Stimulated activated CD8-positive, alpha-beta memory T cell treated with anti-CD3 and anti-CD28 coated beads, Interleukin-15, amount 100 ng/mL, for 1 hour (primary cell): ENCODE measurements around the gene GNG13.
"Not testable (repeated sequence)": the region's sequence is repeated elsewhere in the genome, so short reads cannot be mapped to it uniquely, and the experiment has no call there.

Experiments used
- DNase-seq: peaks from one replicate; pipeline ENCODE4 v3.0.0-alpha.2; 2020; ENCODE audit warnings: low read depth

Gene GNG13

DNA sequence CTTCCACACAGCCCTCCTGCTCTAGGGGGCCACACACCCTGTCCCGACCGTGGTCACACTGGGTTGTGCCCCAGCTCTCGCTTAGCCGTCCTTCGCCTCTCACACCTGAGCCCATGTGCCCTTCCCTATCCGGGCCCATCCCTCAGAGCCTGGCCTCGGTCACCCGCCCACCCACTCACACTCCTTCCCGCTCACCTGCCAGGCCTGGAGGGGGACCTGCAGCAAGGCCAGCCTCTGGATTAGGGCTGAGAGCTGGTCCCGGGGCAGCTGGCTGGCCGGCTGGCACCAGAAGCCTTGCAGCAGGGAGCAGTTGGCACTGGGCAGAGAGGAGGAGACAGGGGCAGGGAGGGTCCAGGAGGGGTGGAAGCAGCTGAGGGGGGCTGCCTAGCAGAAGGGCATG lies 22.1 kb downstream of the GNG13 start:
- no peak for DNase-seq

DNA sequence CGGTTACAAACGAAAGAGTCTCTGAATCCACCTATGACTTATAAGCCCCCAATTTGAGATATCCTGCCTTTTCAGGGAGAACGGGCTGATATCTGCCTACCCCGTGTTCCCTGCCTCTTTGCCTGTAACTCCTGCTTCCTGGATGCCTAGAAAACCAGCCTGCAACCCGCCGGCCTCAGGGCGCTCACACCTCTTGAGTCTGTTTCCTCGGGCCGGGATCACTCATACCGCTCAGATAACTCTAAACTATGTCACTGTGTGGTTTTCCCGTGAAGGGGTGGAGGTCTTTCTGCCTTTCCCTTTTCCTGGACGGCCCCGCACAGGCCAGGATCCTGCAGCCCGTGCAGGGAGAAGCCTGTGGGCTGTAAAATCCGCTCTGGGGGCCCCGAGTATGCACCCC lies 22.7 kb downstream of the GNG13 start:
- no peak for DNase-seq

DNA sequence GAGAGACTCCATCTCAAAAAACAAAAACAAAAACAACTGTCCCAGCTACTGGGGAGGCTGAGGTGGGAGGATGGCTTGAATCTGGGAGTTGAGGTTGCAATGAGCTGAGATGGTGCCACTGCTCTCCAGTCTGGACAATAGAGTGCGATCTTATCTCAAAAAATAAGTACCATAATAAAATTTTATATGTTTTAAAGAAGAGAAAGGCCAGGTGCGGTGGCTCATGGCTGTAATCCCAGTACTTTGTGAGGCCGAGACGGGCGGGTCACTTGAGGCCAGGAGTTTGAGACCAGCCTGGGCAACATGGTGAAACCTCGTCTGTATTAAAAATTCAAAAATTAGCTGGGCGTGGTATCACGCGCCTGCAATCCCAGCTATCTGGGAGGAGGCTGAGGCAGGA lies 23.7 kb downstream of the GNG13 start:
- DNase-seq = no peak

DNA sequence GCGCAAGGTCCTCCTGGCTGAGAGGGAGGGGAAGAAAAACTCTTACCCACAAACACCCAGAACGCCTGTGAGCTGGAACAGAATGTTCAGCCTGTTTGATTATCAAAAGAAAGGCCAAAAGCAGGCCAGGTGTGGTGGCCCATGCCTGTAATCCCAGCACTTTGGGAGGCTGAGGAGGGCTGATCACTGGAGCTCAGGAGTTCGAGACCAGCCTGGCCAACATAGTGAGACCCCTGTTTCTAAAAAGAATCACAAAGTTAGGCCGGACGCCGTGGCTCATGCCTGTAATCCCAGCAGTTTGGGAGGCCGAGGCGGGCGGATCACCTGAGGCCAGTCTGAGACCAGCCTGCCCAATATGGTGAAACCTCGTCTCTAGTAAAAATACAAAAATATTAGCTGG lies 24.2 kb downstream of the GNG13 start:
- not testable (repeated sequence) for DNase-seq

DNA sequence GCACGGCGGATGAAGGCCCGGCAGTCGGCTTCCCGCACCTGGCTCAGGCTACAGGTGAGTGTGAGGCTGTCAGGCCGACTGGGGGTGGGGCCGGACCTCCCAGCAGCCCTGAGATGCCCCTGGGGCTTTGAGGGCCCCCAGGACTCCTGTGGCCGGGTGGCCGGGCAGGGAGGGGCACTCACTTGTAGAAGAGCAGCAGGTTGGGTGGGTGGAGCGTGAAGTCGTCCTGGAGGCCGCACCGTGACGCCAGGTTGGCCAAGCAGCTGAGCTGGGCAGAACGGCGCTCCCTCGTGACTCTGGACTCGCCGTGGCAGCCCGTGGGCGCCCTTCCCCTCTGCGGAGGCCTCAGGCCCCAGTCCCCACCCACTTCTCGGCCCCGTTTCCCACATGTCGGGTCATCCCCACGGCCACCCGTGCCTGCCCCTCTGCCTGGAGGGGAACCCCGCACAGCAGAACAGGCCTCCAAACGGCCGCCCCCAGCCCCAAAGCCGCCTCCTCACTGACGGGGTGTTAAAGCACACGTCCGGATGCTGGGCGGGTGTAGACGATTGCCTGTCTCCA lies 25.2 kb downstream of the GNG13 start:
- no peak for DNase-seq

DNA sequence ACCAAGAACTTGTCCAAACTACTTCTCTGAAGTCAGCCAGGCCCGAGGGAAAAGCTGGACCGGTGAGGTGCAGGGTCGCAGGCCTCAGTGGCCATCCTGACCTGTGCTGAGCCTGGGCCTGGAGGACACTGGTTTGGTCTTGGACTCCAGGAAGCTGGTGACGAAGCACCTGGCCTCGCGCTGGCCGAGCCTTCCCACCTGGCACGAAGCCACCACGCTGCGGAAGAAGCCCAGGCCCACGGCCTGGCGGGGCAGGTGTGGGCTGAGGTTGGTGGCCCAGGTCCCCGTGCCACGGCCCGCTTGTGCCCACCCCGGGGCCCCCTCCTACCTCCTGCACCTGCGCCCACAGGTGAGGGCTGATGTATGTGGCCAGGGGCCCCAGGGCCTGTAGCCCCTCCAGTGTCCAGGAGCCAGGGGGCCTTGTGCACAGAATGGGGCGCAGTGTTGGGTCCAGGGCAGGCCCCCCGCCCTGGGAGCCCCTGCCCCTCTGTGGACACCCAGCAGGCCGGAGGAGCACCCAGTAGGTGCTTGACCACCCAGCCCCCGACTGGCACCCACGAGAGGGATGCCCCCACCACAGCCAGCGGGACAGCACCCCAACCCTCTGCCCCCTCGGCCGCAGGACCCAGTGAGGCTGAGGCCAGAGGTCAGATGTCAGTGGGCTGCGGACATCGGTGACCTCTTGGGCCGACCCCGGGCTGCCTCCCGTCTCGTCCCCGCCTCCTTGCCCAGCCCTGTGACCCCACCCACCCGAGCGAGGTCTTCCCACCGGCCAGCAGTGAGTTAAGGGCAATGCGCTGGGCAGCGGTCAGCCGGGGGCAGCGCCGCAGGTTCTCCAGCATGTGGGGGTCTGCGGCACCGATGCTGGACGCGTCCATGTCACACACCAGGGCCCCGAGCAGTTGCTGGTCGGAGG lies 26.2 kb downstream of the GNG13 start:
- DNase-seq = no peak

DNA sequence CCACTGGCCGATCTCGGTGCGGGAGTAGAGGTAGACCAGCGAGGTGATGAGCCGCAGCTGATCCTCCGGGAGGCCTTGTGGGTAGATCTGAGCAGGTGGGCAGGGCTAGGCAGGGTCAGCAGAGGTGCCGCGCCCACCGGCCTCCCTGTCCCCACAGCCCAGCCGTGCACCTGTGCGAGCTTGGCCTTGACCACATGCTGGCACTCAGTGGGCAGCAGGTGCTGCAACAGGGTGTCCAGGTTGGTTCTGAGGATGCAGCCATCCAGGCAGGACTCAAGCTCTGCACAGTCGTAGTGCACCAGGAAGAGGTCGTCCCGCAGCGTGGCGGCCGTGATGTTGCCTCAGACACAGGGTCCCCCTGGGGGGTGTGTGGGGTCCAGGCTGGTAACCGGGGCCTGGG lies 27.6 kb downstream of the GNG13 start:
- DNase-seq = no peak

DNA sequence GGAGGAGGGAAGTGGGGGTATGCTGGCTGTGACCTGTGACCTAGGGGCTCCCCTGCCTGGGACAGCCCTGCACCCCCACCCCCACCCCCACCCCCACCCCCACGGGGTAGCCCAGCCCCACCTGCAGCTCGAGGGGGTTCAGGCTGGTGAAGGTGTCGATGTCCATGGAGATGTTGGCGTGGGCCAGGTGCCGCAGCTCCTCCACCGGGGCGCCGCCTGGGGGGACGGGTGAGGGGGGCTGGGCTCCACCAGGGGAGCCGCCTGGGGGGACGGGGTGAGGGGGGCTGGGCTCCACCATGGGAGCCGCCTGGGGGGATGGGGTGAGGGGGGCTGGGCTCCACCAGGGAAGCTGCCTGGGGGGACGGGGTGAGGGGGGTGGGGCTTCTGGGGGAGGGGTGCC lies 30.1 kb downstream of the GNG13 start:
- no peak for DNase-seq

DNA sequence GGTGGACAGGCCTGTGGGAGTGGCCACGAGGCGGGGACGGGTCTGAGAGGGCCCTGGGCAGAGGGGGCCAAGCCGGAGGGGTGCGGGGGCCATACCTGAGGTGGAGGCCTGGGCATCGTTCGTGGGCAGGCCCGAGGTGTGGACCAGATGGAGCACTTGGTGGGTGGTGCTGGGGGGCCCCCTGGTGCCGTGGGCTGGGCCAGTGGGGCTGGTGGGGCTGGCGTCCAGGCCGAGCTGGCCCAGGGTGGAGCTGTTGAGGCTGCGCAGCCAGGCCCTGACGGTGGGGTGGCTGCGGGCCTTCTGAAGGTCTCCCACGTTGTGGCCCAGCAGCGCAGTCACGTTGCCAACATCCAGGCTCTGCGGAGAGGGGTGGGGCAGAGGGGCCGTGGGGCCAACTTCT lies 30.6 kb downstream of the GNG13 start:
- DNase-seq = no peak

DNA sequence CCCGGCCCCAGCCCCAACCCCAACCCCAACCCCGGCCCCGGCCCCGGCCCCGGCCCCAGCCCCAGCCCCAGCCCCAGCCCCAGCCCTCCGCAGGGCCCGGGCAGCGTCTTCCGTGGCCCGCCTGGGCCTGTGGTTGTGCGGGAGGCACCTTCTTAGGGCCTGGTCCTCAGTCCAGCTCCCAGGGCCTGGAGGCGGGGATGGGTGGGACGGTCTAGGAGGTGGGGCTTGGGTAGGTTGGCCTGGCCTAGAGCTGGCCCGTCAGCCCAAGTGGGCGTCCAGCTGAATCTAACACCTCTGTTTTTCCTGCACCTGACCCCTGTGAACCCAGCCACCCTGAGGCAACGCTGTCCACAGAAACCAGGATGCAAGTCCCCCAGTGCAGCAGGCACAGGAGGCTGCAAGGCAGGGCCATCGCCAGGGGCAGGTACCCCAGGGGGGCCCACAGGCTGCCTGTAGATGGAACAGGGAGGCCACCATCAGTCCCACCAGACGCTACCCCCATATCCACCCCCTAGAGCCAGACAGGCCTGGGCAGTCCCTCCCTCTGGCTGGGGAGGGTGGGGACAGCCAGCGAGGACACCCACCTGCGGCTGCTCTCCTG lies 31.2 kb downstream of the GNG13 start:
- DNase-seq = no peak

DNA sequence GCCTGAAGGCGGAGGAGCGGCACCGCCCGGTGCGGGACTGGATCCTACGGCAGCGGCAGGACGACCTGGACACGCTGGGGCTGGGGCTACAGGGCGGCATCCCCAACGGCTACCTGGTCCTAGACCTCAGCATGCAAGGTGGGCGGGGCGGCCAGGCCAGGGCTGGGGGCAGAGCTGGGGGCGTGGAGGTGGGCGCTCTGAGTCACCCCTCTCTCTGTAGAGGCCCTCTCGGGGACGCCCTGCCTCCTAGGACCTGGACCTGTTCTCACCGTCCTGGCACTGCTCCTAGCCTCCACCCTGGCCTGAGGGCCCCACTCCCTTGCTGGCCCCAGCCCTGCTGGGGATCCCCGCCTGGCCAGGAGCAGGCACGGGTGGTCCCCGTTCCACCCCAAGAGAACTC lies 32.1 kb downstream of the GNG13 start:
- DNase-seq = no peak

DNA sequence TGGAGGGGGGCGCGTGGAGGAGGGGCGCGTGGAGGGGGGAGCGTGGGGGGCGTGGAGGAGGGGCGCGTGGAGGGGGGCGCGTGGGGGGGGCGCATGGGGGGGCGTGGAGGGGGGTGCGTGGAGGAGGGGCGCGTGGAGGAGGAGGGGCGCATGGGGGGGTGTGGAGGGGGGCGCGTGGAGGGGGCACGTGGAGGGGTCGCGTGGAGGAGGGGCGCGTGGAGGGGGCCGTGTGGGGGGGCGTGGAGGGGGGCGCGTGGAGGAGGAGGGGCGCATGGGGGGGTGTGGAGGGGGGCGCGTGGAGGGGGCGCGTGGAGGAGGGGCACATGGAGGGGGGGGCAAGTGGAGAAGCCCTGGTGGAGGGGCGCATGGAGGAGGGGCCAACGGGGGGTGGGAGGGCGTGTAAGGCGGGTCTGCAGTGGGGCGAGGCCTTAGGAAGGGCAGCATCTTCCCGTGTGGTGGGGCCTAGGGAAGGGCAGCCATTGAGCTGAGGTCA lies 32.7 kb downstream of the GNG13 start:
- DNase-seq = no peak

DNA sequence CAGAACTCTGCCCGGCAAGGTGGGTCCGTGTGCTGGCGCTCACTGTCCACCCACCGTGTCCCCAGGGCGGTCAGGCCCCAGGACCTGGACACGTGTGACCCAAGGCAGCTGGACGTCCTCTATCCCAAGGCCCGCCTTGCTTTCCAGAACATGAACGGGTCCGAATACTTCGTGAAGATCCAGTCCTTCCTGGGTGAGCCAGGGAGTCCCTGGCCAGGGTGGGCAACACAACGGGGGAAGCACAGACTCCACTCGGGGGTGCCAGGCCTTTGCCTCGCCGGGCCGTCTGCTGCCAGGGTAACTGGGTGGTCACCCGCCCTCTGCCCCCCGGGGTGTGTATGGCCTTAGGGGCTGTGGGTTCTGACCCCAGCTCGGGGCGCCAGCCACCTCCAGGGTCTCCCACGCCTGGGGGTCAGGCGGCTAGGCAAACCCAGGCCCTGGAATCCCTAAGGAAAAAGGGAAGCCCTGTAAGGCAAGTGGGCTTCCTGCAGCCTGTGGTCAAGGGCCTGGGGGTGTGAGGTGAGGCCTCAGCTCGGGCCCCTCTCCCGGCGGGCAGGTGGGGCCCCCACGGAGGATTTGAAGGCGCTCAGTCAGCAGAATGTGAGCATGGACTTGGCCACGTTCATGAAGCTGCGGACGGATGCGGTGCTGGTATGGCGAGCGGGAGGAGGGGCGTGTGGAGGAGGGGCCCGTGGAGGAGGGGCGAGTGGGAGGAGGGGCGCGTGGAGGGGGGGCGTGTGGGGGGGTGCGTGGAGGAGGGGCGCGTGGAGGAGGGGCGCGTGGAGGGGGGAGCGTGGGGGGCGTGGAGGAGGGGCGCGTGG lies 33.5 kb downstream of the GNG13 start:
- DNase-seq = no peak

DNA sequence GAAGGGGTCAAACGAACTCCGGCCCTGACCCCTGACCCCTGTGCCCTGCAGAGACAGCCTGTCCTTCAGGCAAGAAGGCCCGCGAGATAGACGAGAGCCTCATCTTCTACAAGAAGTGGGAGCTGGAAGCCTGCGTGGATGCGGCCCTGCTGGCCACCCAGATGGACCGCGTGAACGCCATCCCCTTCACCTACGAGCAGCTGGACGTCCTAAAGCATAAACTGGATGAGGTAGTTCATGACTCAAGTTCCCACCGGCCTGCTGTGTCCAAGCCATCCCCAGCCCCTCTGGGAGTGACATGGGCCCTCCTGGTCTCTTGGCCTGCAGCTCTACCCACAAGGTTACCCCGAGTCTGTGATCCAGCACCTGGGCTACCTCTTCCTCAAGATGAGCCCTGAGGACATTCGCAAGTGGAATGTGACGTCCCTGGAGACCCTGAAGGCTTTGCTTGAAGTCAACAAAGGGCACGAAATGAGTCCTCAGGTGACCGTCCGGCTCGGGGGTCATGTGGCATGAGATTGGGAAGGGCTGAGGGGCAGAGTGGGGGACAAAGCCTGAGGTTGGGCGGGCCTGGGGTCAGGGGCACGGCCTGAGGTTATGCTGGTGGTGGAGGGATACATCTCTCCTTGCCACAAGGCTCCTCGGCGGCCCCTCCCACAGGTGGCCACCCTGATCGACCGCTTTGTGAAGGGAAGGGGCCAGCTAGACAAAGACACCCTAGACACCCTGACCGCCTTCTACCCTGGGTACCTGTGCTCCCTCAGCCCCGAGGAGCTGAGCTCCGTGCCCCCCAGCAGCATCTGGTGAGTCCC lies 34.3 kb downstream of the GNG13 start:
- DNase-seq = no peak

DNA sequence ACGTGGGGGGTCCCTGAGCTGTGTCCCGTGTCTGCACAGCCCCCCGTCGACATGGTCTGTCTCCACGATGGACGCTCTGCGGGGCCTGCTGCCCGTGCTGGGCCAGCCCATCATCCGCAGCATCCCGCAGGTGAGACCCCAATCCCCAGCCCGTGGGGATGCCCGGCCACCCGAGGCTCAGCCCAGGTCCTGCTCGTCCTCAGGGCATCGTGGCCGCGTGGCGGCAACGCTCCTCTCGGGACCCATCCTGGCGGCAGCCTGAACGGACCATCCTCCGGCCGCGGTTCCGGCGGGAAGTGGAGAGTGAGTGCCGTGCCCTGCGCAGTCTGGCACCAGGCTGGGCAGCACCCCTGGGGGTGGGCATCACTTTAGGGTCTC lies 35.1 kb downstream of the GNG13 start:
- DNase-seq = no peak

DNA sequence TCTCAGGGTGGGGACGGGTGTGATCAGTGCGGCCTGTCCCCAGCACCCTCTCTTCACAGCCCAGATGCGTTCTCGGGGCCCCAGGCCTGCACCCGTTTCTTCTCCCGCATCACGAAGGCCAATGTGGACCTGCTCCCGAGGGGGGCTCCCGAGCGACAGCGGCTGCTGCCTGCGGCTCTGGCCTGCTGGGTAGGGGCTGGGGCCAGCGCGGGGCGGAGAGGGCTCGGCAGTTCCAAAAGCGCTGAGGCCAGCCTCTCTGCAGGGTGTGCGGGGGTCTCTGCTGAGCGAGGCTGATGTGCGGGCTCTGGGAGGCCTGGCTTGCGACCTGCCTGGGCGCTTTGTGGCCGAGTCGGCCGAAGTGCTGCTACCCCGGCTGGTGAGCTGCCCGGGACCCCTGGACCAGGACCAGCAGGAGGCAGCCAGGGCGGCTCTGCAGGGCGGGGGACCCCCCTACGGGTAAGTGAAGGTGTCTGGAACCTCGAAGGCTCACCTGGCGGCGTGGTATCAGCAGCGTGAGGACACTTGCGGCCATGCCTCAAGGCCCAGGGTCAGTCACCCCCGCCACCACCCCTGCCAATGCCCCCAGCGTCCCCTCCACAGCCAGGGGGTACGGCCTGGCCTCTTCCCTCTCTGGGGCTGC lies 35.6 kb downstream of the GNG13 start:
- DNase-seq = no peak

DNA sequence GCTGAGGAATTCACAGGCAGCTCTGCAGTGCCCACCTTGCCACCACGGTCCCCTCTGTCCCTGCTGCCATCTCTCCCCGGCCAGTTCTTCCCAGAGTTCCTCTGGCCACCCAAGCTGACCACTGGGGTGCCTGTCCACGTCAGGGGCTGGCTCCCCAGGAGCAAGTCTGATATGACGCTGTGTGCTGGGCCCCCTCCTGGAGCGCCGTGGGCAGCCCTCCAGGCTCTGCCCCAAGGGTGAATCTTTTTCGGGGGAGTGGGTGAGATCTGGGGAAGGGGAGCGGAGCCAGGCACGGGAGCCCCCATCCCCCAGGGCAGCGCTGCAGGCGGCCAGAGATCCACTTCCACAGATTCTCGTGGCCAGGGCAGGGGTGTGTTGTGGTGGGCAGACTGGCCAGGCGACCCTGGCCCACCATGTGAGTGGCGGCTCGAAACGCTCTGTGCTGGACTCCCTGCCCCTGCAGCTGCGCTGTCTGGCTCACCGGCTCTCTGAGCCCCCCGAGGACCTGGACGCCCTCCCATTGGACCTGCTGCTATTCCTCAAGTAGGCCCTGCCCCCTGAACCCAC lies 36.3 kb downstream of the GNG13 start:
- no peak for DNase-seq

DNA sequence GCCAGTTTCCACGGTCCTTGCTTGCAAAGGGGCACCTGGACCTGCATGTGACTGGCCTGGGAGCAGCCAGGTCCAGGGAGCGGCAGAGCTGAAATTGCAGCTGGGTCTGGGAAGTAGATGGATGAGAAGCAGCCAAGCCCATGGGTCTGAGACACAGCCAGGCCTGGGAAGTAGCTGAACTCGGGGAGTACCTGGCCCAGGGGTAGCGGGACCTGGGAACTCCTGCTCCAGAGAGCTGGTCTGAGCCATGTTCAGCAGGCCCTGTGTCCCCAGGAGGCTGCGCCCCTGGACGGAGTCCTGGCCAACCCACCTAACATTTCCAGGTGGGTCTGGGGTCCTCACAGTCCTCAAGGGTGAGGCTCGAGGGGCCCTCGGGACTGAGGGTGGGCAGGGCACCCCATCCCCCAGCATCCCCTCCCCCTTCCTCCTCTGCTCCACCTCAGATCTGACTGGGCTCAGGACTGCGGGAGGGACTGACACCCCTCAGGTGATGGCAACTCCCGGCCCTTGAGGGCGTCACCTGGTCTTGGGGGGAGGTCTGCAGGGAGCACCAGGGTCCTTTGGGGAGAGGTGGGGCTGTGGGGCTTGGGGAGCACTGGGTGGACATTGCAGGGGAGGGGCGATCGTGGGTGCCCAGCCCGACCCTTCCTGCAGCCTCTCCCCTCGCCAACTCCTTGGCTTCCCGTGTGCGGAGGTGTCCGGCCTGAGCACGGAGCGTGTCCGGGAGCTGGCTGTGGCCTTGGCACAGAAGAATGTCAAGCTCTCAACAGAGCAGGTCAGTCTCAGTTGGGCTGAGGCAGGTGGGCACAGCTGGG lies 37.0 kb downstream of the GNG13 start:
- no peak for DNase-seq

DNA sequence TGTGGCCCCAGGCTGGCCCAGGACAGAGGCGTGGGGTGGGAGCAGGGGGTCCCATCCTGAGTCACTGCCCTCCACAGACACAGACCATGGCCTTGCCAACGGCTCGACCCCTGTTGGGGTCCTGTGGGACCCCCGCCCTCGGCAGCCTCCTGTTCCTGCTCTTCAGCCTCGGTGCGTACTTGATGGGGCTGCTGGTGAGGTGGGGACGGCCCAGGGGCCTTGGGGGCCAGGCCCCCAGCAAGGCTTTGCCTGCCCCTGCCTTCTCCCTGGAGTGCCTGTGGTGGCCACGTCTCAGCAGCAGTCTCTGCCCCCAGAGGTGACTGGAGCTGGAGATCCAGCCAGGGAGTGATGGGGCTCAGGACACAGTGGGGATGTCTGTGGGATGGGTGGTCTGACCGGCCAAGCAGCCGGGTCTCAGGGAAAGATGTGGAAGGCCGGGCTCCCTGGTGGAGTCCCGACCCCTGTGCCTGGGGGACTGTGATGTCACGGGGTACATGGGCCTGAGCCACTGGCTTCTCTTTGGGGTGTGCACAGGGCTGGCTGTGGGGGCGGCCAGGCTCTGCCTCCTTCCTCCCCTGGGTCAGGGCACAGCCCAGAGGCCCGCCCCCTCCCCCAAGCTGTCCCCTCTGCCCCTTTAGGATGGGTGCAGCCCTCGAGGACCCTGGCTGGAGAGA lies 37.8 kb downstream of the GNG13 start:
- no peak for DNase-seq
